OCI-LY3 (cell line): ENCODE results near the gene FNDC11.

Source experiments
- EZH2phosphoT487 ChIP-seq: fragments of 200-600 bp; shearing (Covaris generic); IDR thresholded peaks from 2 replicates; pipeline ENCODE4 v1.6.1; 2018; ENCODE audit warnings: antibody characterized with exemption, mixed run types, low read depth
- TF ChIP-seq, protein P1 (sequence below): fragments of 200-600, 300-600 bp; sonication (generic); IDR thresholded peaks from 2 replicates; pipeline ENCODE4 v1.5.1; 2014; ENCODE audit warnings: antibody characterized with exemption, low read length, low read depth

- TF ChIP-seq, protein P1, sequence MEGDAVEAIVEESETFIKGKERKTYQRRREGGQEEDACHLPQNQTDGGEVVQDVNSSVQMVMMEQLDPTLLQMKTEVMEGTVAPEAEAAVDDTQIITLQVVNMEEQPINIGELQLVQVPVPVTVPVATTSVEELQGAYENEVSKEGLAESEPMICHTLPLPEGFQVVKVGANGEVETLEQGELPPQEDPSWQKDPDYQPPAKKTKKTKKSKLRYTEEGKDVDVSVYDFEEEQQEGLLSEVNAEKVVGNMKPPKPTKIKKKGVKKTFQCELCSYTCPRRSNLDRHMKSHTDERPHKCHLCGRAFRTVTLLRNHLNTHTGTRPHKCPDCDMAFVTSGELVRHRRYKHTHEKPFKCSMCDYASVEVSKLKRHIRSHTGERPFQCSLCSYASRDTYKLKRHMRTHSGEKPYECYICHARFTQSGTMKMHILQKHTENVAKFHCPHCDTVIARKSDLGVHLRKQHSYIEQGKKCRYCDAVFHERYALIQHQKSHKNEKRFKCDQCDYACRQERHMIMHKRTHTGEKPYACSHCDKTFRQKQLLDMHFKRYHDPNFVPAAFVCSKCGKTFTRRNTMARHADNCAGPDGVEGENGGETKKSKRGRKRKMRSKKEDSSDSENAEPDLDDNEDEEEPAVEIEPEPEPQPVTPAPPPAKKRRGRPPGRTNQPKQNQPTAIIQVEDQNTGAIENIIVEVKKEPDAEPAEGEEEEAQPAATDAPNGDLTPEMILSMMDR, result no peak
- no peak for TF ChIP-seq EZH2phosphoT487
Measured at GRCh38 chr20:63531686-63532448, 22.1 kb upstream of the FNDC11 start.
